Activated CD4-positive, alpha-beta T cell treated with anti-CD3 and anti-CD28 coated beads for 48 hours (primary cell): ENCODE data around the gene BNC1.
"Not testable (repeated sequence)": the region's sequence is repeated elsewhere in the genome, so short reads cannot be mapped to it uniquely, and the experiment has no call there.

Experiments
- DNase-seq: peaks from one replicate; pipeline ENCODE4 v3.0.0-alpha.2; 2020

Gene BNC1

GRCh38 chr15:83248151-83249029, 36.1 kb downstream of the BNC1 start:
- DNase-seq = peak; percentile 7

GRCh38 chr15:83243634-83244033, 40.8 kb downstream of the BNC1 start:
- DNase-seq = no peak

GRCh38 chr15:83230242-83230641, 54.2 kb downstream of the BNC1 start:
- DNase-seq = no peak

GRCh38 chr15:83225449-83225848, 59.0 kb downstream of the BNC1 start:
- DNase-seq = no peak

GRCh38 chr15:83221781-83222180, 62.7 kb downstream of the BNC1 start:
- not testable (repeated sequence) for DNase-seq

- DNase-seq = no peak
Observed at GRCh38 chr15:83219026-83219425, 65.4 kb downstream of the BNC1 start.

- no peak for DNase-seq
Observed at GRCh38 chr15:83215306-83215705, 69.2 kb downstream of the BNC1 start.

GRCh38 chr15:83210619-83211018, 73.8 kb downstream of the BNC1 start:
- no peak for DNase-seq

GRCh38 chr15:83209333-83209732, 75.1 kb downstream of the BNC1 start:
- no peak for DNase-seq

- DNase-seq = no peak
Observed at GRCh38 chr15:83208367-83208661, 76.2 kb downstream of the BNC1 start.

GRCh38 chr15:83207660-83208366, 76.7 kb downstream of the BNC1 start, which contains the start of gene HDGFL3:
HDGFL3 (minus strand) TSS chr15:83207823; CDS start chr15:83207414, 409 bp downstream.
- peak; percentile 18 for DNase-seq

GRCh38 chr15:83207009-83207659, 77.3 kb downstream of the BNC1 start:
- DNase-seq = no peak

- DNase-seq = no peak
Observed at GRCh38 chr15:83206526-83207008, 77.9 kb downstream of the BNC1 start.
